LNCaP clone FGC (cell line): ENCODE measurements around the gene LAMA2.

Experiments
- DNase-seq: peaks from one replicate; pipeline ENCODE4 v3.0.0-alpha.2; 2011; ENCODE audit warnings: low read depth
- H3K4me3 ChIP-seq: 2 replicates; pipeline ENCODE4 v1.5.1; 2011; ENCODE audit warnings: mild to moderate bottlenecking, low read depth, low read length, control low read depth
- CTCF ChIP-seq: IDR thresholded peaks from 2 replicates; pipeline ENCODE4 v1.5.1; 2012; ENCODE audit warnings: mild to moderate bottlenecking; ENCODE audit not compliant: control insufficient read depth, insufficient read depth; ENCODE audit errors: extremely low read depth

LAMA2 gene

GRCh38 chr6:129521946-129522345 is 639.0 kb downstream of the LAMA2 start:
- TF ChIP-seq CTCF = no peak
- no peak overlapping the region for H3K4me3 ChIP-seq
- no peak for DNase-seq

GRCh38 chr6:129523816-129524215 is 640.9 kb downstream of the LAMA2 start:
- TF ChIP-seq CTCF = no peak
- no peak overlapping the region for H3K4me3 ChIP-seq
- DNase-seq = no peak

GRCh38 chr6:129525055-129525454 is 642.1 kb downstream of the LAMA2 start:
- TF ChIP-seq CTCF = no peak
- no peak for DNase-seq
- H3K4me3 ChIP-seq = no peak overlapping the region

GRCh38 chr6:129534926-129535325 is 652.0 kb downstream of the LAMA2 start:
- H3K4me3 ChIP-seq = no peak overlapping the region
- TF ChIP-seq CTCF = no peak

GRCh38 chr6:129536271-129536670 is 653.3 kb downstream of the LAMA2 start:
- no peak for TF ChIP-seq CTCF
- DNase-seq = no peak
- no peak overlapping the region for H3K4me3 ChIP-seq

More at GRCh38 chr6:129534926-129535325, 652.0 kb downstream of the LAMA2 start:
- DNase-seq = no peak

- H3K4me3 ChIP-seq = no peak overlapping the region
- TF ChIP-seq CTCF = no peak
- no peak for DNase-seq
Observed at GRCh38 chr6:129539032-129539431, 656.1 kb downstream of the LAMA2 start.

GRCh38 chr6:129542705-129543104 is 659.8 kb downstream of the LAMA2 start:
- DNase-seq = no peak
- no peak overlapping the region for H3K4me3 ChIP-seq
- no peak for TF ChIP-seq CTCF
